LNCAP (cell line): ENCODE data around the gene TRAPPC2L.

Experiments used
- TF ChIP-seq, protein P1 (sequence below): fragments of 450-650 bp; IDR thresholded peaks from 2 replicates; pipeline ENCODE4 v1.5.1; 2017; ENCODE audit warnings: mild to moderate bottlenecking

The TRAPPC2L gene

DNA sequence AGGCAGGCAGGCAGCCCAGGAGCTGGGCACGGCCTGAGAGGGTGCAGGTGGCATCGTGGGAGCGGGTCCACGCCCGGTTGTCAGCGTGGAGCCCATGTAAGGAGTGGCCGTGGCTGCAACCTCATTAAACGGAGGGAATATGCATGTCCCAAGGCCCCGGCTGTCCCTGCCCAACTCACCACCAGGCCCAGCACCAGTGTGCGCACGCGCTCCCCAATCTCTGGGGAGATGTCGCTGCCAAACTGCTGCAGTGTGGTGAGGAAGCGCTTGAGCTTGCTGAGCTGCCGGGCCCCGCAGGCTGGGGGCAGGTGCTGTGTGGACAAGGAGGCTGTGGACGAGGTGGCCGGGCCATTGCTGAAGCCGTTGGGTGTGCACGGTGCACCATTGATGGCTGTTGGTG is 35.1 kb downstream of the TRAPPC2L start:
- TF ChIP-seq, protein P1, sequence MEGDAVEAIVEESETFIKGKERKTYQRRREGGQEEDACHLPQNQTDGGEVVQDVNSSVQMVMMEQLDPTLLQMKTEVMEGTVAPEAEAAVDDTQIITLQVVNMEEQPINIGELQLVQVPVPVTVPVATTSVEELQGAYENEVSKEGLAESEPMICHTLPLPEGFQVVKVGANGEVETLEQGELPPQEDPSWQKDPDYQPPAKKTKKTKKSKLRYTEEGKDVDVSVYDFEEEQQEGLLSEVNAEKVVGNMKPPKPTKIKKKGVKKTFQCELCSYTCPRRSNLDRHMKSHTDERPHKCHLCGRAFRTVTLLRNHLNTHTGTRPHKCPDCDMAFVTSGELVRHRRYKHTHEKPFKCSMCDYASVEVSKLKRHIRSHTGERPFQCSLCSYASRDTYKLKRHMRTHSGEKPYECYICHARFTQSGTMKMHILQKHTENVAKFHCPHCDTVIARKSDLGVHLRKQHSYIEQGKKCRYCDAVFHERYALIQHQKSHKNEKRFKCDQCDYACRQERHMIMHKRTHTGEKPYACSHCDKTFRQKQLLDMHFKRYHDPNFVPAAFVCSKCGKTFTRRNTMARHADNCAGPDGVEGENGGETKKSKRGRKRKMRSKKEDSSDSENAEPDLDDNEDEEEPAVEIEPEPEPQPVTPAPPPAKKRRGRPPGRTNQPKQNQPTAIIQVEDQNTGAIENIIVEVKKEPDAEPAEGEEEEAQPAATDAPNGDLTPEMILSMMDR, result no peak

DNA sequence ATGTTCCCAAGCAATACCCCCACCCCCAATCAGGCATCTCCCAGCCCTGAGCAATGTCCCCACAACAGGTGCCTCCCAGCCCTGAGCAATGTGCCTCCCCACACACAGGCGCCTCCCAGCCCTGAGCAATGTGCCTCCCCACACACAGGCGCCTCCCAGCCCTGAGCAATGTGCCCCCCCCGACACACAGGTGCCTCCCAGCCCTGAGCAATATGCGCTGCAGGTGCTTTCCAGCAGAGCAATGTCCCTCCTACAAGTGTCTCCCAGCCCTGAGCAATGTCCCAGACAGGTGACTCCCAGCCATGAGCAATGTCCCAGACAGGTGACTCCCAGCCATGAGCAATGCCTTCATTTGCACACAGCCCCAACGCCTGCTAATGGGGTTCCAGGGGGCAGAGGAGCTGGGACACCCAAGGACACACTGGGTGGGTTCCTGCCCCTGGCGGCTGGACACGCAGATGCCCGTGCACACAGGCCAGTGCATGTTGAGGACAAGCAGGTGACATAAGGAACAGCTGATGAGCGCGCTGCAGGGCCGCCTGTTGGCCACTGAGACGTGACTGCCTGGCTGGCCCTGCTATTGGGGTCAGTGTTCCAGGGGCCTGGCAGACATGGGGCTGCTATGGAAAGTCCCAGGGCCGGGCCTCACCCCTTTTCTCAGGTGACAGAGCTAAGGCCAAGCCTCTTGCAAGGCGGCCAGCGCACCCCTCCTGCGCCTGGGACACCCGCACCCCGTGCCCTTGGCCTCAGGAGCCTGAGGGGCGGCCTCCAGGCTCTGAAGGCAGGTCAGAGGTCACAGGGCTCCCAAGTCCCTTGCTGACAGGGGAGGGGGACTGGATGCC is 36.4 kb downstream of the TRAPPC2L start:
- TF ChIP-seq, protein P1, result no peak

DNA sequence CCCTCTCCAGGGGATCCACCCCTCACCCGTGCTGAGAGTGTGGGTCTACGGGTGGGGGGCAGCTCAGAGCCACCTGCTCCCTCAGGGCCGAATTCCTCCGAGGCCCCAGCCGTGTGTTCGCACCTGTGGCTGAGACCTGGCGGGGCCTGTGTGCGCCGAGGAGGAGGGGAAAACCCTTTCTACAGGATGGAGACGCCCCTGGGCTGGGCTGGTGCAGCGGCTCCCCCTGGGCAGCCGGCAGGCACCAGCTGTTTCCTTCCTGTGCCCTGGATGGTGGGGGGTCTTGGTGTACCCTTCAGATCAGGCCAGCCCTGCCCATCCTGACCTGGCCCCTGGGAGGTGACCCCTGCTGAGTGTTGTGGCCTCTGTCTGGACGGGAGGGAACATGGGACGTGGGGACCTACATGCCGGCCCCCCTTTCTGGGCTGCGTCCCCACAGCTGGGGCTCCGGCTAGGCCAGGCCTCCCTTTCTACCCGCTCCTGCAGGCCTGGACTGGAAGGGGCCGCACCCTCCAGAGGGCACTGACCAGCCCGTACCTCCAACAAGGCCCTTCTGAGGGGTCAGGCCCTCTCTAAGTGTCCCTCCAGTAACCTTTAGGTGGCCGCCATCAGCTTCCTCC is 37.9 kb downstream of the TRAPPC2L start:
- TF ChIP-seq, protein P1, result no peak

DNA sequence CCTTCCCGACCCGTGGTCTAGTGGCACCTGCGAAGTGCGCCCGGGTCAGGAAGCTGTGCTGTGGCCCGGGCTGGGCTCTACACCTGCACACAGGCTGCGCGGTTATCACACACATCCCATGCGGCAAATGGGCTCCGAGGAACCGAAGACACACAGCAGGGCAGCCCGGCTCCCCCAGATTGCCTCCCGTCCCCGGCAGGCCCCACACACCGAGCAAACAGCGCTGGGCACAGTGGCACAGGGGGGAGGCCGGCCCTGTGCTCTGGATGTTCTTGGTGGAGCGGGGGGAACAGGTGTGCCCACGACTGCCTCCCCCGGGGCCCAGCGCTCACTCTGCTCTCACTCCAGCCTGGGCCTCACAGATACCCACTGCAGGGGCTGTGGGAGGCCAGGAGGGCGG is 38.4 kb downstream of the TRAPPC2L start:
- TF ChIP-seq, protein P1, result no peak

DNA sequence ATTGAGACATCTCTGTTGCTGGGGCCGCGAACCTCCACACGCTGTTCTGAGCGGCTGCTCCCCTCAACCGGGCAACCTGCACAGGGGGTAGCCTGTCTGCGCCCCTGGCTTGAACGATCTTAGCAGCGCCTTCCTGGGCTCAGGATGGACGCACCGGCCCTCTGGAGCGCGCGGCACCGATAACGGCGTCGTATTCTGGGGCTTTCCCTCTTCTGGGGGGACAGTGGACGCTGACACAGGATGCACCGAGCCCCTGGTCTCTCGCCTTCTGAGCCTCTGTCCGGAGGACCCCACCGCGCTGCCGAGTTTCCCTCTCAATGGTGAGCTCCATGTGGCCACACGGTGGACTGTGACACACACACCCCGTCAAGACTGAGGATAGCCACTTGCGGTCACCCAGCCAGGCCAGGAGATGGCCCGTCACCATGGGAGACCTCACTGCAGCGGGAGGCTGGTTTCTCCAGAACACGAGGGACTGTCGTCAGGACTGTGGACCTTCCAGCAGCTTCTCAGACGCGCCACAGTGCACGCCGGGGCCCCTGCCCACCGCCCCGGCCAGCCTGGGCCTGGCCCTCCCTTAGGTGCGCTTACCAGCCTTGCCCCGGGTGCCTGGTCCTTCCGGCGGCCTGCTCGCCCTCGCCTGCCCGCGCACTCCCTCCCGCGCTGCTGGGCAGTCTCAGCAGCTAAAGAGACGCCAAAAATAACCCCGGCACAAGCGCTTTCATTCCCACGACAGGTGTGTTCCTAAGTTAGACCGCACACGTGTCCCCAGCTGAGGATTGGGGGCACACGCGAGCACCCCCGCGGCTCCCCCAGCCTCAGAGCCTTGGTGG is 39.5 kb downstream of the TRAPPC2L start:
- TF ChIP-seq, protein P1, result no peak

DNA sequence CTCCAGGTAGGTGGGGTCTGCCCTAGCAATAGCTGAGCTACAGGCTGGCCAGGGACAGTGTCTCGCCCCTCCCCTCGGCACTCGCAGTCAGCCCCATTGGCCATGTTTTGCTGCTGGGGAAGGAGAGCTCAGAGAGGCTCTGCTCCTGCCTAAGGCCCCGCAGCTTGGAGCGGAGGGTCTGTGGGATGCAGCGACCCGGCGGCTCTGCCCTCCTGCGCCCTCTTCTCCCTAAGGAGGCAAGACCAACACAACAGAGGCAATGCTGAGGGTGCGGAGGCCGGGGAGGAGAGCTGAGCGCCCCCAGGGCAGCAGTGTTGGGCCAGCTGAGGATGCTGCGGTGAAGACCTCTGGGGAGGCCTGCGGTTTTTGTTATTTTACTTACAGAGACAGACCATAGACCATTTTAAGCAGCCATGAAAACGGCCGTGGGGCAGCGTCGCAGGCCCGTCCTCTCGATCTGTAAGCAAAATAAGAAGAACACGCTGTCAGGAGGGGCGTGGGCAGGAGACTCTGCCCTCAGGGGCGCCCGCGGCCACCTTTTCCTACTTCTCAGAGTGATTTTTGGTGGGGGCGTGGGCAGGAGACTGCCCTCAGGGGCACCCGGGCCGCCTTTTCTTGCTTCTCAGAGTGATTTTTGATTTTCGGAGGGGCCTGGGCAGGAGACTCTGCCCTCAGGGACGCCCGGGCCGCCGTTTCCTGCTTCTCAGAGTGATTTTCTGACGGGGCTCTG is 40.9 kb downstream of the TRAPPC2L start:
- TF ChIP-seq, protein P1, result no peak
